Subcutaneous adipose tissue (tissue), 4 donors: Measurements from ENCODE around the gene GLS2. TPM values are rescaled to one million over a fixed set of nuclear protein-coding genes. Genes with fewer than 3 reads are reported as not detected.

Experiments used
- CTCF ChIP-seq: fragments of 450-650 bp; IDR thresholded peaks from one replicate; pipeline ENCODE4 v1.5.1; 2016; ENCODE audit warnings: low read depth, mild to moderate bottlenecking, control low read depth, antibody characterized with exemption, moderate library complexity
- total RNA-seq, 4 donors: library from RNA; depleted of rRNA; stranded (reverse); fragments of >200 nt; gene quantifications; one replicate each; pipeline ENCODE4 v1.1.0, GENCODE V29; 2016

GLS2 gene
- total RNA-seq, 4 donors from 2014 or later = 1.8 to 3.2 TPM; not detected in 2

GRCh38 chr12:56434828-56435227 lies 53.1 kb downstream of the GLS2 start:
- no peak for TF ChIP-seq CTCF

GRCh38 chr12:56431850-56432249 lies 56.1 kb downstream of the GLS2 start:
- no peak for TF ChIP-seq CTCF

GRCh38 chr12:56431288-56431687 lies 56.7 kb downstream of the GLS2 start:
- no peak for TF ChIP-seq CTCF

- TF ChIP-seq CTCF = no peak
Measured at GRCh38 chr12:56425940-56426438, 62.0 kb downstream of the GLS2 start.

GRCh38 chr12:56425193-56425592 lies 62.8 kb downstream of the GLS2 start:
- no peak for TF ChIP-seq CTCF

Other genes with a start within 250 kb of the GLS2 start
- gene ANKRD52, start 229.8 kb downstream of the GLS2 start, total RNA-seq = 10 to 100 TPM; 14.3 to 24.1 (median 19.9) TPM
- gene COQ10A, start 221.2 kb downstream of the GLS2 start, total RNA-seq = 10 to 100 TPM in 3 of 4 donors, 1 to 10 TPM in 1; 9.3 to 18.3 (median 12.4) TPM
- gene CS, start 187.8 kb downstream of the GLS2 start, total RNA-seq = 100 to 1,000 TPM; 107 to 278 (median 141) TPM
- gene CNPY2, start 172.2 kb downstream of the GLS2 start, total RNA-seq = 10 to 100 TPM; 59.7 to 76.7 (median 64.7) TPM
- gene PAN2, start 154.2 kb downstream of the GLS2 start, total RNA-seq = 10 to 100 TPM; 29.9 to 47.3 (median 31.7) TPM
- 1 to 10 TPM in 1 of 4 donors, not detected in 3; 1.0 TPM for gene IL23A, start 149.3 kb downstream of the GLS2 start, total RNA-seq
- 100 to 1,000 TPM in 3 of 4 donors, 10 to 100 TPM in 1; 86.7 to 274 (median 213) TPM for gene STAT2, start 128.1 kb downstream of the GLS2 start, total RNA-seq
- not detected for gene APOF, start 125.3 kb downstream of the GLS2 start, total RNA-seq
- gene TIMELESS, start 38.7 kb downstream of the GLS2 start, total RNA-seq = 1 to 10 TPM; 3.1 to 8.3 (median 4.8) TPM
- not detected for gene MIP, start 33.5 kb downstream of the GLS2 start, total RNA-seq
- 1 to 10 TPM; 1.5 to 3.2 (median 1.8) TPM for gene SPRYD4, start 19.6 kb downstream of the GLS2 start, total RNA-seq
- gene RBMS2, start 33.7 kb upstream of the GLS2 start, total RNA-seq = 10 to 100 TPM; 22.0 to 49.5 (median 33.0) TPM
- gene BAZ2A, start 142.2 kb upstream of the GLS2 start, total RNA-seq = 100 to 1,000 TPM in 1 of 4 donors, 10 to 100 TPM in 3; 61.9 to 172 (median 82.3) TPM
- 100 to 1,000 TPM; 323 to 838 (median 466) TPM for gene ATP5F1B, start 157.8 kb upstream of the GLS2 start, total RNA-seq
- gene PTGES3, start 200.1 kb upstream of the GLS2 start, total RNA-seq = 100 to 1,000 TPM in 2 of 4 donors, 10 to 100 TPM in 2; 87.4 to 145 (median 96.2) TPM
- gene NACA, start 237.1 kb upstream of the GLS2 start, total RNA-seq = 1,000 to 10,000 TPM; 1,156 to 1,436 (median 1,318) TPM